Vagina (tissue), 2 donors: ENCODE data around the gene IGDCC3. TPM values are rescaled to one million over a fixed set of nuclear protein-coding genes. Genes with fewer than 3 reads are reported as not detected.
"Not testable (repeated sequence)": the region's sequence is repeated elsewhere in the genome, so short reads cannot be mapped to it uniquely, and the experiment has no call there.

Experiments
- DNase-seq, 2 donors: peaks; one replicate each; pipeline ENCODE4 v3.0.0-alpha.2; 2017; ENCODE audit errors: extremely low spot score in 2 of 2
- H3K27ac ChIP-seq: fragments of 200-600 bp; sonication (generic); one replicate; pipeline ENCODE4 v1.5.1; 2019
- H3K27me3 ChIP-seq: fragments of 200-600 bp; sonication (generic); one replicate; pipeline ENCODE4 v1.5.1; 2019
- H3K36me3 ChIP-seq, 2 donors: fragments of 200-600 bp; sonication (generic); one replicate each; pipeline ENCODE4 v1.5.1; 2017 to 2019
- H3K4me1 ChIP-seq: fragments of 200-600 bp; sonication (generic); one replicate; pipeline ENCODE4 v1.5.1; 2019
- H3K4me3 ChIP-seq, 2 donors: fragments of 200-600 bp; sonication (generic); 1 replicate in 1 of 2; 2 replicates in 1 of 2; pipeline ENCODE4 v1.5.1; 2016 to 2019
- H3K9me3 ChIP-seq: fragments of 200-600 bp; sonication (generic); one replicate; pipeline ENCODE4 v1.5.1; 2019
- CTCF ChIP-seq, 3 experiments: fragments of 450-650 bp in 2 of 3; fragments of 200-600 bp in 1 of 3; sonication (generic) in 1 of 3; IDR thresholded peaks; one replicate each; pipeline ENCODE4 v1.5.1; 2017 to 2019; ENCODE audit warnings: antibody characterized with exemption in 3 of 3, mild to moderate bottlenecking in 2 of 3, moderate library complexity in 2 of 3
- POLR2A ChIP-seq, 2 donors: fragments of 450-650 bp; IDR thresholded peaks; one replicate each; pipeline ENCODE4 v1.6.1; 2017; ENCODE audit warnings: antibody characterized with exemption in 2 of 2, mild to moderate bottlenecking in 2 of 2, moderate library complexity in 2 of 2
- POLR2AphosphoS5 ChIP-seq, 2 donors: sonication (generic); formaldehyde crosslinking; IDR thresholded peaks; one replicate each; pipeline ENCODE4 v1.9.0; 2017; ENCODE audit warnings: antibody characterized with exemption in 2 of 2, mild to moderate bottlenecking in 2 of 2, low read depth in 1 of 2; ENCODE audit not compliant: insufficient read depth in 1 of 2
- intact Hi-C: fragments of 100-400 bp; cut with DNase I; formaldehyde crosslinking; loops from one replicate; pipeline ENCODE4 v1.15.1; 2023
- total RNA-seq: library from RNA; depleted of rRNA; stranded (reverse); fragments of >200 nt; gene quantifications from one replicate; pipeline ENCODE4 v1.2.3, GENCODE V29; 2016

The IGDCC3 gene
- total RNA-seq, 1 donor from 2014 or later, result 0.49 TPM

- peak overlapping the region; percentile 39 to 54 for H3K4me3 ChIP-seq
- H3K27me3 ChIP-seq, result no peaks in the 10 kb centered on the region
- H3K9me3 ChIP-seq, result no peaks in the 10 kb centered on the region
- TF ChIP-seq POLR2A (IDR thresholded peaks at IDR 0.05) (no peak), CTCF (IDR thresholded peaks at IDR 0.05) (no peak)
- H3K4me1 ChIP-seq, result peaks cover 11% of the 10 kb centered on the region
- intact Hi-C loops, result no loop called here
- no peak for DNase-seq
- H3K36me3 ChIP-seq, result no peaks in the 10 kb centered on the region
- H3K27ac ChIP-seq, result no peak overlapping the region
Observed at GRCh38 chr15:65355173-65355987, 22.4 kb downstream of the IGDCC3 start.

GRCh38 chr15:65354835-65355172 is 23.0 kb downstream of the IGDCC3 start:
- Histone ChIP-seq H3K27me3 (no peaks in the 10 kb centered on the region), H3K36me3 (no peaks in the 10 kb centered on the region), H3K4me1 (peaks cover 11% of the 10 kb centered on the region), H3K27ac (no peak overlapping the region), H3K4me3 (peak overlapping the region; percentile 39 to 54), H3K9me3 (no peaks in the 10 kb centered on the region)
- intact Hi-C loops, result no loop called here
- DNase-seq, result no peak
- TF ChIP-seq CTCF (IDR thresholded peaks at IDR 0.05), result no peak
- TF ChIP-seq POLR2A (IDR thresholded peaks at IDR 0.05), result no peak
- no peak for TF ChIP-seq POLR2AphosphoS5 (IDR thresholded peaks at IDR 0.05; ENCODE audit: insufficient read depth in 1 of 2, low read depth in 1 of 2)

- intact Hi-C loops, result not testable (repeated sequence)
Observed at GRCh38 chr15:65351972-65352371, 25.8 kb downstream of the IGDCC3 start.

GRCh38 chr15:65349338-65349737 is 28.5 kb downstream of the IGDCC3 start:
- no peaks in the 10 kb centered on the region for H3K27me3 ChIP-seq
- intact Hi-C loops, result no loop called here

More at GRCh38 chr15:65351972-65352371, 25.8 kb downstream of the IGDCC3 start:
- H3K4me3 ChIP-seq, H3K36me3 ChIP-seq, DNase-seq, H3K27ac ChIP-seq, H3K9me3 ChIP-seq, H3K27me3 ChIP-seq: not testable (repeated sequence)
- H3K4me1 ChIP-seq, result peaks cover 11% of the 10 kb centered on the region

GRCh38 chr15:65347756-65348155 is 30.0 kb downstream of the IGDCC3 start:
- H3K36me3 ChIP-seq, H3K9me3 ChIP-seq, H3K27me3 ChIP-seq, DNase-seq, intact Hi-C loops, H3K27ac ChIP-seq, H3K4me1 ChIP-seq, H3K4me3 ChIP-seq: not testable (repeated sequence)

More at GRCh38 chr15:65349338-65349737, 28.5 kb downstream of the IGDCC3 start:
- H3K27ac ChIP-seq, result no peak overlapping the region
- H3K4me3 ChIP-seq, result no peak overlapping the region
- TF ChIP-seq POLR2A (IDR thresholded peaks at IDR 0.05) (no peak), POLR2AphosphoS5 (IDR thresholded peaks at IDR 0.05; ENCODE audit: insufficient read depth in 1 of 2, low read depth in 1 of 2) (no peak), CTCF (IDR thresholded peaks at IDR 0.05) (no peak)
- no peaks in the 10 kb centered on the region for H3K9me3 ChIP-seq
- no peaks in the 10 kb centered on the region for H3K36me3 ChIP-seq
- no peaks in the 10 kb centered on the region for H3K4me1 ChIP-seq
- DNase-seq, result no peak

GRCh38 chr15:65346856-65347598 is 30.8 kb downstream of the IGDCC3 start:
- TF ChIP-seq CTCF (IDR thresholded peaks at IDR 0.05) (no peak), POLR2A (IDR thresholded peaks at IDR 0.05) (no peak), POLR2AphosphoS5 (IDR thresholded peaks at IDR 0.05; ENCODE audit: insufficient read depth in 1 of 2, low read depth in 1 of 2) (no peak)
- Histone ChIP-seq H3K27ac (no peak overlapping the region), H3K4me1 (no peaks in the 10 kb centered on the region), H3K36me3 (no peaks in the 10 kb centered on the region), H3K27me3 (no peaks in the 10 kb centered on the region), H3K9me3 (no peaks in the 10 kb centered on the region), H3K4me3 (no peak overlapping the region)
- intact Hi-C loops, result no loop called here
- no peak for DNase-seq
